GM12875 (cell line): ENCODE results near the gene NFATC1.
"Not testable (repeated sequence)": the region's sequence is repeated elsewhere in the genome, so short reads cannot be mapped to it uniquely, and the experiment has no call there.

Experiments used
- H3K4me3 ChIP-seq: one replicate; pipeline ENCODE4 v1.5.1; 2011; ENCODE audit warnings: low read depth, low read length, control low read depth
- TF ChIP-seq, protein P1 (sequence below): IDR thresholded peaks from 2 replicates; pipeline ENCODE4 v1.5.1; 2011; ENCODE audit warnings: low read depth, mild to moderate bottlenecking, control low read depth, inconsistent platforms, low read length, moderate library complexity, borderline replicate concordance; ENCODE audit not compliant: insufficient read depth

The NFATC1 gene

DNA sequence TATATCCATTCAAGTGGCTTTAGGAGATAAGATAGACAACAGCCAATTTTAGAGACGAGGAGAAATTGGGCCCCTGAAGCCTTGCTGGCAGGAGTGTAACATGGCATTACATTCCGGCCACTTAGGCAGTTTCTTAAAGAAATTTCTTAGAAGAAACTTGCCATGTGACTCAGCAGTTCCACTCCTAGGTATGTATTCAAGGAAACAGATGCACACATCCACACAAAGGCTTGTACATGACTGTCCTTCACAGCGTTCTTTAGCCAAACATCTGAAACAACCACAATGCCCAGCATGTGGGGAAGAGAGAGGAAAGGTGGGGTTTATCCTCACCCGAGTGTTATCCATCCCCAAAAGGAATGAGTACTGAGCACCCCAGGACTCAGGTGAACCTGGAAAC lies 107.1 kb downstream of the NFATC1 start:
- H3K4me3 ChIP-seq = no peak overlapping the region
- TF ChIP-seq, protein P1, sequence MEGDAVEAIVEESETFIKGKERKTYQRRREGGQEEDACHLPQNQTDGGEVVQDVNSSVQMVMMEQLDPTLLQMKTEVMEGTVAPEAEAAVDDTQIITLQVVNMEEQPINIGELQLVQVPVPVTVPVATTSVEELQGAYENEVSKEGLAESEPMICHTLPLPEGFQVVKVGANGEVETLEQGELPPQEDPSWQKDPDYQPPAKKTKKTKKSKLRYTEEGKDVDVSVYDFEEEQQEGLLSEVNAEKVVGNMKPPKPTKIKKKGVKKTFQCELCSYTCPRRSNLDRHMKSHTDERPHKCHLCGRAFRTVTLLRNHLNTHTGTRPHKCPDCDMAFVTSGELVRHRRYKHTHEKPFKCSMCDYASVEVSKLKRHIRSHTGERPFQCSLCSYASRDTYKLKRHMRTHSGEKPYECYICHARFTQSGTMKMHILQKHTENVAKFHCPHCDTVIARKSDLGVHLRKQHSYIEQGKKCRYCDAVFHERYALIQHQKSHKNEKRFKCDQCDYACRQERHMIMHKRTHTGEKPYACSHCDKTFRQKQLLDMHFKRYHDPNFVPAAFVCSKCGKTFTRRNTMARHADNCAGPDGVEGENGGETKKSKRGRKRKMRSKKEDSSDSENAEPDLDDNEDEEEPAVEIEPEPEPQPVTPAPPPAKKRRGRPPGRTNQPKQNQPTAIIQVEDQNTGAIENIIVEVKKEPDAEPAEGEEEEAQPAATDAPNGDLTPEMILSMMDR = no peak

DNA sequence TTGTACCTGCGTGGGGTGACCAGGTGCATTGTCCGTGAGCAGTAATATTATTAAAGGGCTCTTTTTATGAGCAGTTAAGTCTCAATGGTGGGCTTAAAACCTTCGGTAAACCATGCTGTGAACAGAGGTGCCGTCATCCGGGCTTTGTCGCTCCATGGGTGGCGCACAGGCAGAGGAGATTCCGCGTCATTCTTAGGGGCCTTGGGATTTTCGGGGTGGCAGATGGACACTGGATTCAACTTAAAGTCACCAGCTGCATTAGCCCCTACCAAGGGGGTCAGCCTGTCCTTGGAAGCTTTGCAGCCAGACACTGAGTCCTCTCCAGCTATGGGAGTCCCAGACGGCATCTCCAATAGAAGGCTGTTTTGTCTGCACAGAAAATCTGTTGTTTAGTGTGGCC lies 107.7 kb downstream of the NFATC1 start:
- TF ChIP-seq, protein P1 = no peak

DNA sequence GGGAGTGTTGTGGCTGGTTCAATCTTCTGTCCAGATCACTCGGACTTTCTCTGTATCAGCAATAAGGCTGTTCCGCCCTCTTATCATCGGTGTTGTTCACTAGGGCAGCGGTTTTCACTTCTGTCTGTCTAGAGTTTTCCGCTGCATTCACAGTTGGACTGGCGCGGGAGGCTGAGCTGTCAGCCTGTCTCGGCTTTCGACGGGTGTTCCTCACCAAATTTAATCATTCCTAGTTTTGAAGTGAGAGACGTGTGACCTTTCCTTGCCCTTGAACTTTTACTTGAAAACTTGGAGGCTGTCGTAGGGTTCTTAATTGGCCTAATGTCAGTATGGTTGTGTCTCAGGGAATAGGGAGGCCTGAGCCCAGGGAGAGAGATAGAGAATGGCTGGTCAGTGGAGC lies 108.3 kb downstream of the NFATC1 start:
- TF ChIP-seq, protein P1 = no peak
- H3K4me3 ChIP-seq = no peak overlapping the region

More for the DNA sequence above, 107.7 kb downstream of the NFATC1 start:
- H3K4me3 ChIP-seq = no peak overlapping the region

DNA sequence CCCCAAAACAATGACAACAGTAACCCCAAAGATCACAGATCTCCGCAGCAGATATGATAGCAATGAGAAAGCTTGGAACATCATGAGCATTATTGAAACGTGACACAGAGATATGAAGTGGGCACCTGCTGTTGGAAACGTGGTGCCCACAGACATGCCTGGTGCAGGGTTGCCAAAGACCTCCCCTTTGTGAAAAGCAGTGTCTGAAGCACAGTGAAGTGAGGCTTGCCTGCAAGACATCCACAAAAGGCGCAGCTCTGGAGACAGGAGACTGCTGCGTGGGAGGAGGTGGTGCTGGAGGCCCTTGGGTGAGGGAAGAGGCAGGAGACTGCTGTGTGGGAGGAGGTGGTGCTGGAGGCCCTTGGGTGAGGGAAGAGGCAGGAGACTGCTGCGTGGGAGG lies 108.8 kb downstream of the NFATC1 start:
- not testable (repeated sequence) for H3K4me3 ChIP-seq

DNA sequence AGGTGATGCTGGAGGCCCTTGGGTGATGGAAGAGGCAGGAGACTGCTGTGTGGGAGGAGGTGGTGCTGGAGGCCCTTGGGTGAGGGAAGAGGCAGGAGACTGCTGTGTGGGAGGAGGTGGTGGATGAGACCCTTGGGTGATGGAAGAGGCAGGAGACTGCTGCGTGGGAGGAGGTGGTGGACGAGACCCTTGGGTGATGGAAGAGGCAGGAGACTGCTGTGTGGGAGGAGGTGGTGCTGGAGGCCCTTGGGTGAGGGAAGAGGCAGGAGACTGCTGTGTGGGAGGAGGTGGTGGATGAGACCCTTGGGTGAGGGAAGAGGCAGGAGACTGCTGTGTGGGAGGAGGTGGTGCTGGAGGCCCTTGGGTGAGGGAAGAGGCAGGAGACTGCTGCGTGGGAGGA lies 109.7 kb downstream of the NFATC1 start:
- not testable (repeated sequence) for H3K4me3 ChIP-seq

DNA sequence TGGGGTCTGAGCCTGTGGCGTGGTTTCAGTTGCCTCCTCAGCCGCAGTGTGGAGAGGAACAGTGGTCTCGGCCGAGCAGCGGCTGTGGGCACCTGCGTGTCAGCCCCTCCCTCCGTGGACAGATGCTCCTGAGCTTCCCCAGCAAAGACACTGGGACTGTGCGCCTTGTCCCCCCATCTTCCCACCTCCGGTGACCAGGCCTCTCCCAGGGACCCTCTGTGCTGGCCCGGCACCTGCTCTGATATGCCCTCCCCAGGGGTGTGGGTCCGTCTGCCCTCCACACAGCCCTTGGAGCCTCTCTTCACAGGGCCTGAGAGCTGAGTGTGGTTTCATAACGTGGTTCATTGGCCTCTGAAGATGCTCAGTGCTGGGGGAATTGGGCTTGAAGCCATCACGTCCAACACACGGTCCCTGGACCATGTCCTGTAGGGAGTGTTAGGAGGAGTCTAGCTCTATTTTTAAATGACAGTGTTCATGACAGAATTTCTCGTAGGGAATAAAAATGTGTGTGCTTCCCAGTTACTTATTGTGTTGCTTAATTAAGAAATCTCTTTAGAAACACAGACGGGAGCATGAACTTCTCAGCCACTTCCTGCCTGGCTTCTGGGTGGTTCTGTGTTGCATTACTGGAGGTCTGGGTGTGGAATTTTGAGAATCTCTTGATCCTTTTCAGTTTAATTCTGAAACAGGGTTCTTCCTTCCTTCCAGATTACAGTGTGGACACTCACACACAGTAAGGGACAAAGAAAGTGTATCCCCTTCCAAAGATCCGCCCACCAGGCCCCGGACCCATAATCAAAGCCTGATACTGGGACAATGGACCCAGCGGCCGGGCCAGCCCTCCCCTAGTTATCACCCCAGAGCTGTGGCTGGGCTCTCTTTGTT lies 110.7 kb downstream of the NFATC1 start:
- TF ChIP-seq, protein P1 = no peak
- no peak overlapping the region for H3K4me3 ChIP-seq

DNA sequence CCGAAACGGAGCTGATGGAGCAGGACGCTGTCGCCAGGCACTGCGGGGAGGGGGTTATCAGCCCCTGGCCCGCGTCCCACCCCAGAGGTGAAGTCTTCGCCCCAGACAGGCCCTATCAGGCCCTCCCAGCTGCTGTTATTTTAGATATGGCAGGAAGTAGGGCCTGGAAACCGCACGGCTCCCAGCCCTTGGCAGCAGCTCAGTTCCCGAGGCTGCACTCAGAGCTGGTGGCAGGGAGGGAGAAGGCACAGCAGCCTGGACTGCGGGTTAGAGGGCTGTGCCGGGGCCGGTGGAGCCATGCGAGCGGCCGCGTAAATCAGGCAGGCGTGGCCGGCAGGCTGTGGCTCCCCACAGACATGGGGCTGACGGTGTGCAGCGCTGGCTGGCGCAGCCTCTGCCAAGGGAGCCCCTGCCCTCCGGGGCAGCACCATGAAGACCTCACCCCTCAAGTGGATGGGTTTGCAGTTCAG lies 111.4 kb downstream of the NFATC1 start:
- no peak overlapping the region for H3K4me3 ChIP-seq
- TF ChIP-seq, protein P1 = no peak

DNA sequence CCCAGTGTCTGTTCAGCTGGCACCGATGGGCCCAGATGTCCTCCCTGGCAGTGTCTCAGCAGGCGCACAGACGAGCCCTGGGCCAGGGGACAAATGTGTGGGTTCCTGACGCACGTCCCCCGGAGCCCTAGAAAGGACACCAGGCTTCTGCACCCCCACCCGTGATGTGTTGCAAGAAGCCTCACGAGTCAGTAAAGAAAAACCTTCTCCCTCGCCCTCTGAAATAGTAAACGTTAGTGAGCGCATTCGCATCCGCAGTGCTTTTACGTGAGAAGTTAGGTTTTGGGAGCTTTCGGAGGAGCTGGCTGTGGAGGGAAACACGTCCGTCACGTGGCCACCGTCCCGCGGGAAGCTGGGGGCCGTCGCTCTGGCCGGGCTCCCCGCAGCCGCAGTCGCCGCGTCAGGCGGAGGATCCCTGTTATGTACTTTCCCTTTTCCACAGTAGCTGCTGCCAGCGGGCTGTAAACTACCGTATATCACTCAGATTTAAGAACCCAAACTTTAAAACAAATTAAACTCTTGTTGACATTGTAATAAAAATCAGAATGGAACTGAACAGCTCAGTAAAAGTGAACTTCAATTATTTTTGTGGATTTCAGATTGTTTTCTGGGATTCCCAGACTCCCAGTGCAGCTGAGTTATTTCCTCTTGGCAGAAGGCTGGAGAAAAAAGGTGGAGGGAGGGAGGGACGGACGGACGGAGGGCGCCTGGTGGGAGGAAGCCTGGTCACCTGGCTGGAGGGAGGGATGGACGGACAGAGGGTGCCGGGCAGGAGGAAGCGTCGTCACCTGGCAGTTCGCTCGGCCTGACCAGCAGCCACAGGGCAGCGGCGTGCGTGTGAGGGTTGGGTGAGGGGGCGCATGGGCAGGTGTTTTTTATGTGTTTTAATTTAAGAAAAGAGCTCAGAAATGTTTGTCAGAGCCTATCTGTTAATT lies 112.1 kb downstream of the NFATC1 start:
- TF ChIP-seq, protein P1 = no peak
- H3K4me3 ChIP-seq = no peak overlapping the region
